ENCODE data around the gene FAM131C. TPM values are rescaled to one million over a fixed set of nuclear protein-coding genes. Genes with fewer than 3 reads are reported as not detected.

FAM131C gene
- polyA plus RNA-seq, 3 donors, result not detected

DNA sequence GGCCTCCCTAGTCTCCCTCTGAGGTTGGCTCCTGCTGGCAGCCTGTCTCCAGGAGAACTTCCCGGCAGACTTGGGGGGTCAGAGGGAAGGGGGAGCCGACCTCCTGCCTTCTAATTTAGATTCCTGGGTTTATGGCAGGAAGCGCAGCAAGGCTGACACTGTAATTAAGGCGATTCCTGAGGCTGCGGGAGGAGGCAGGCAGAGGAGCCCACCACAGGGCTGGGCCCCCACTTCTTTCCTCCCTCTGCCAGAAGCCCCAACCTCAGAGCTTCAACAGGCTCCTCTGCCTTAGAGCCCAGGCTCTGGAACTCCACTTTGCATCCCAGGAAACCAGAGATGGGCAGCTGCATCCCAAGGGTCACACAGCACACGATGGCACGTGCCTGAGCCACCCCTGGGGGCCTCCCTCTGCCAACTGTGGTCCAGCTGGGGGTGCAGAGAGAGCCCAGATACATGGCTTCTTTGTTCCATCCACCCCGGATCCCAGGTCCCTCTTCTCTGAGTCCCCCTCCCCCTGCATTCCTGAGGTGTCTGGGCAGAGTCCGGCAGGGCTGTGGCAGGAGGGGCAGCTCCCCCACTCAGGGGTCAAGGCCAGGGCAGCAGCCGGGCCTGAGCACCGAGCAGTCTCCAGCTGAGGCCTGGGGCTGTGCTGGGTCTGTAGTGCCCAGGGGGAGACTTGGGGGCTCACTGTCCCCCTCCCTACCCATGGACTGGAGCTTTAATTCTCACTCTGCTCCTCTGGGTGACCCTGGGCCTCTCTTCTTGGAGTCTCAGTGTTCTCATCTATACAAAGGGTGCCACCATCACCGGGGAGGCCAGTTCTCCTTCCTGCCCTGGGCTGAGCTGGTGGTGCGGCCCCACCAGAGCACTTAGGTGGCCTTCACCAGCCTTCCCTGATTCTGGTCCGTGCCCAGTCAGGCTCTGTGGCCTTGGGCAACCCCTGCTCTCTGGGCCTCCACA lies 39.4 kb upstream of the FAM131C start:
- Mint-ChIP-seq H3K27me3 (ENCODE audit: low read depth in 3 of 3) (peaks cover 8 to 10% (median 10%) of the 10 kb centered on the region in 3 donors), H3K4me1 (no peaks in the 10 kb centered on the region), H3K9me3 (peaks cover 6 to 18% (median 14%) of the 10 kb centered on the region in 7 donors), H3K27ac (no peak overlapping the region), H3K4me3 (no peak overlapping the region), H3K36me3 (no peaks in the 10 kb centered on the region)
- no peak overlapping the region for H3K27ac ChIP-seq (ENCODE audit: low read depth in 1 of 2, low read length in 2 of 2)
- H3K4me1 ChIP-seq (ENCODE audit: control insufficient read depth in 1 of 2, insufficient read depth in 2 of 2, low read length in 2 of 2), result no peaks in the 10 kb centered on the region
- no peak overlapping the region for H3K4me3 ChIP-seq (replicated peaks in 1 of 3; ENCODE audit: low read depth in 2 of 3, low read length in 3 of 3)
- H4K20me1 ChIP-seq (ENCODE audit: insufficient read depth, low read length), result no peaks in the 10 kb centered on the region
- H3K4me2 ChIP-seq (replicated peaks; ENCODE audit: extremely low read depth, low read length, poor library complexity, severe bottlenecking), result no peak overlapping the region
- H2AFZ ChIP-seq (ENCODE audit: insufficient read depth, low read depth, low read length, poor library complexity, severe bottlenecking), result no peak overlapping the region
- H3K79me2 ChIP-seq (ENCODE audit: insufficient read depth, low read length), result no peaks in the 10 kb centered on the region
- WGBS (ENCODE audit: insufficient coverage), result 88% methylated on average over 6 of the region's 14 CpGs
- intact Hi-C loops (cut with micrococcal nuclease), result no loop called here
- H3K36me3 ChIP-seq (replicated peaks in 1 of 2; ENCODE audit: control insufficient read depth in 1 of 2, insufficient read depth in 2 of 2, low read length in 2 of 2), result no peaks in the 10 kb centered on the region
- TF ChIP-seq, protein P1, sequence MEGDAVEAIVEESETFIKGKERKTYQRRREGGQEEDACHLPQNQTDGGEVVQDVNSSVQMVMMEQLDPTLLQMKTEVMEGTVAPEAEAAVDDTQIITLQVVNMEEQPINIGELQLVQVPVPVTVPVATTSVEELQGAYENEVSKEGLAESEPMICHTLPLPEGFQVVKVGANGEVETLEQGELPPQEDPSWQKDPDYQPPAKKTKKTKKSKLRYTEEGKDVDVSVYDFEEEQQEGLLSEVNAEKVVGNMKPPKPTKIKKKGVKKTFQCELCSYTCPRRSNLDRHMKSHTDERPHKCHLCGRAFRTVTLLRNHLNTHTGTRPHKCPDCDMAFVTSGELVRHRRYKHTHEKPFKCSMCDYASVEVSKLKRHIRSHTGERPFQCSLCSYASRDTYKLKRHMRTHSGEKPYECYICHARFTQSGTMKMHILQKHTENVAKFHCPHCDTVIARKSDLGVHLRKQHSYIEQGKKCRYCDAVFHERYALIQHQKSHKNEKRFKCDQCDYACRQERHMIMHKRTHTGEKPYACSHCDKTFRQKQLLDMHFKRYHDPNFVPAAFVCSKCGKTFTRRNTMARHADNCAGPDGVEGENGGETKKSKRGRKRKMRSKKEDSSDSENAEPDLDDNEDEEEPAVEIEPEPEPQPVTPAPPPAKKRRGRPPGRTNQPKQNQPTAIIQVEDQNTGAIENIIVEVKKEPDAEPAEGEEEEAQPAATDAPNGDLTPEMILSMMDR (IDR thresholded peaks at IDR 0.05), result no peak
- H3K27me3 ChIP-seq (ENCODE audit: control insufficient read depth in 2 of 2, insufficient read depth in 2 of 2, low read length in 2 of 2), result no peaks in the 10 kb centered on the region
- no peak for DNase-seq
- H3K9ac ChIP-seq (ENCODE audit: insufficient read depth, low read length, poor library complexity, severe bottlenecking), result no peak overlapping the region
- H3K9me3 ChIP-seq (replicated peaks in 1 of 2; ENCODE audit: control insufficient read depth in 1 of 2, insufficient read depth in 1 of 2, low read length in 2 of 2), result peaks cover 15 to 20% of the 10 kb centered on the region in 2 donors

- peaks cover 20 to 23% of the 10 kb centered on the region in 2 donors for H3K9me3 ChIP-seq (replicated peaks in 1 of 2; ENCODE audit: control insufficient read depth in 1 of 2, insufficient read depth in 1 of 2, low read length in 2 of 2)
- no peaks in the 10 kb centered on the region for H3K36me3 Mint-ChIP-seq
- no peaks in the 10 kb centered on the region for H4K20me1 ChIP-seq (ENCODE audit: insufficient read depth, low read length)
- no peak overlapping the region for H2AFZ ChIP-seq (ENCODE audit: insufficient read depth, low read depth, low read length, poor library complexity, severe bottlenecking)
- no peak overlapping the region for H3K27ac Mint-ChIP-seq
- intact Hi-C loops (cut with micrococcal nuclease), result no loop called here
- TF ChIP-seq, protein P1 (IDR thresholded peaks at IDR 0.05), result no peak
- H3K9ac ChIP-seq (ENCODE audit: insufficient read depth, low read length, poor library complexity, severe bottlenecking), result no peak overlapping the region
- H3K27me3 ChIP-seq (ENCODE audit: control insufficient read depth in 2 of 2, insufficient read depth in 2 of 2, low read length in 2 of 2), result no peaks in the 10 kb centered on the region
- peaks cover 10 to 15% (median 14%) of the 10 kb centered on the region in 3 donors for H3K27me3 Mint-ChIP-seq (ENCODE audit: low read depth in 3 of 3)
- no peaks in the 10 kb centered on the region for H3K4me1 Mint-ChIP-seq
- 91% methylated on average over 15 of the region's 15 CpGs for WGBS (ENCODE audit: insufficient coverage)
- H3K4me3 Mint-ChIP-seq, result no peak overlapping the region
- H3K27ac ChIP-seq (ENCODE audit: low read depth in 1 of 2, low read length in 2 of 2), result no peak overlapping the region
- no peak overlapping the region for H3K4me3 ChIP-seq (replicated peaks in 1 of 3; ENCODE audit: low read depth in 2 of 3, low read length in 3 of 3)
- no peaks in the 10 kb centered on the region for H3K79me2 ChIP-seq (ENCODE audit: insufficient read depth, low read length)
- H3K9me3 Mint-ChIP-seq, result peaks cover 7 to 26% (median 23%) of the 10 kb centered on the region in 7 donors
- H3K36me3 ChIP-seq (replicated peaks in 1 of 2; ENCODE audit: control insufficient read depth in 1 of 2, insufficient read depth in 2 of 2, low read length in 2 of 2), result no peaks in the 10 kb centered on the region
- no peaks in the 10 kb centered on the region for H3K4me1 ChIP-seq (ENCODE audit: control insufficient read depth in 1 of 2, insufficient read depth in 2 of 2, low read length in 2 of 2)
- H3K4me2 ChIP-seq (replicated peaks; ENCODE audit: extremely low read depth, low read length, poor library complexity, severe bottlenecking), result no peak overlapping the region
- DNase-seq, result no peak
Observed at GRCh38 chr1:16111771-16112595, 38.5 kb upstream of the FAM131C start.

All from CD14-positive monocyte (primary cell).